ENCODE measurements around the gene CLEC16A. TPM values are rescaled to one million over a fixed set of nuclear protein-coding genes. Genes with fewer than 3 reads are reported as not detected.

Gene CLEC16A
- total and polyA plus RNA-seq, 9 of the 15 experiments (the other 6 are each of a cell fraction or from before 2014, with no cell fraction given), result 1.00 to 22.3 (median 10.0) TPM

- H3K9ac ChIP-seq (ENCODE audit: insufficient read depth in 1 of 2, low read depth in 2 of 2, low read length in 2 of 2), result no peak overlapping the region; a peak in 1 of 4 replicates
- peaks cover 0 to 17% of the 10 kb centered on the region in 2 experiments; a peak in 2 of 5 replicates for H3K4me1 ChIP-seq (replicated peaks in 1 of 2; ENCODE audit: control insufficient read depth in 2 of 2, insufficient read depth in 2 of 2, low read length in 2 of 2)
- ChIA-PET POLR2A (interaction anchor here (0.6 to 0.8 kb wide), 3 partner anchors 73 to 946 kb away, joined by 3 read pairs; no protein-coding TSS in a partner anchor), CTCF (ENCODE audit: low intra/inter-chr PET ratio) (no interaction called here)
- TF ChIP-seq CTCFL (IDR thresholded peaks at IDR 0.05; ENCODE audit: borderline replicate concordance, insufficient read depth, low read depth, low read length, poor library complexity, severe bottlenecking) (no peak), ZNF146 (CRISPR knock-in tag; IDR thresholded peaks at IDR 0.05; ENCODE audit: unreplicated experiment) (no peak), E2F6 (IDR thresholded peaks at IDR 0.05; ENCODE audit: borderline replicate concordance in 1 of 2, extremely low read depth in 1 of 2, insufficient read depth in 1 of 2, insufficient read length in 1 of 2, low read depth in 1 of 2, low read length in 1 of 2, poor library complexity in 1 of 2, severe bottlenecking in 1 of 2) (peak in 1 of 2 experiments; percentile 20), POLR2A (conservative IDR thresholded peaks at IDR 0.05) (no peak), ZNF140 (CRISPR knock-in tag; IDR thresholded peaks at IDR 0.05) (no peak)
- no peaks in the 10 kb centered on the region for H4K20me1 ChIP-seq (replicated peaks; ENCODE audit: control insufficient read depth, insufficient read depth, low read length)
- no peak overlapping the region for H3K4me2 ChIP-seq (ENCODE audit: insufficient read depth, low read length)
- BruUV-seq (replicated peaks), result no TSS peak
- 8% methylated on average over 43 of the region's 46 CpGs for WGBS (ENCODE audit: insufficient coverage, low coverage, missing lambda C conversion rate)
- ATAC-seq, result peak; percentile 46
- peaks cover 48 to 59% of the 10 kb centered on the region in 2 experiments; a peak in 4 of 5 replicates for H3K27me3 ChIP-seq (ENCODE audit: control insufficient read depth in 2 of 2, insufficient read depth in 2 of 2, low read length in 2 of 2)
- H3K9me1 ChIP-seq (ENCODE audit: control insufficient read depth, insufficient read depth, low read length), result no peaks in the 10 kb centered on the region
- in situ Hi-C loops (cut with MboI), result no loop called here
- H3K36me3 ChIP-seq (ENCODE audit: control insufficient read depth, insufficient read depth, low read length), result no peaks in the 10 kb centered on the region
- no peak overlapping the region for H3K27ac ChIP-seq (ENCODE audit: extremely low read depth, low read depth, low read length)
- no peak overlapping the region for H3K4me3 ChIP-seq
- DNase-seq (ENCODE audit: extremely low read depth in 1 of 4, low spot score in 3 of 4), result no peak
- H3K9me3 ChIP-seq (replicated peaks; ENCODE audit: control insufficient read depth, insufficient read depth, low read depth, low read length), result peaks cover 4% of the 10 kb centered on the region
- no peaks in the 10 kb centered on the region for H3K79me2 ChIP-seq (ENCODE audit: control insufficient read depth, insufficient read depth, low read length)
- H2AFZ ChIP-seq (ENCODE audit: low read depth, low read length), result no peak overlapping the region
- intact Hi-C loops (cut with micrococcal nuclease), result no loop called here
- no peak for FAIRE-seq
Observed at GRCh38 chr16:10906914-10907756, 37.2 kb upstream of the CLEC16A start.

Measured in K562 (cell line).